Effector CD8-positive, alpha-beta T cell (primary cell): ENCODE data around the gene DSCAM.

Source experiments
- DNase-seq: peaks from one replicate; lab custom pipeline; 2025; lab: John Stamatoyannopoulos, UW

The DSCAM gene

DNA sequence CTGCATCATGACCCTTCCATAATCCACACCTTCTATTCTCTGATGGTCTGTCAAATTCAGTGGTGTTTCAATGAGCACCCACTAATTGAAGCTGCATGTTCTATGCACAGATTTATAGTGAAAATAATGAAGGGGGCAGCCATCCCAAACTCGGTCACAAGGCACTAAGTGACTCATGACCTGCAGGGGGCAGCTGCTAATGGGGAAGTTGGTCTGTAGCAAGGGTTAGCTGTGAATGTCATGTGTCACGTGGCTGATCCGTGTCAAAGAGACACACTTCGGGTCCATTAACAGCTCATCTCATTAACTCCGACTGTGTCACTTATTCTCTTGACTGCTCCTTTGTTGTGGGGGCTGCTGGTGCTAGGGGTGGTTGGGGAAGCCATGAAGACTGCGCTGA, 673.1 kb downstream of the DSCAM start:
- no peak for DNase-seq

DNA sequence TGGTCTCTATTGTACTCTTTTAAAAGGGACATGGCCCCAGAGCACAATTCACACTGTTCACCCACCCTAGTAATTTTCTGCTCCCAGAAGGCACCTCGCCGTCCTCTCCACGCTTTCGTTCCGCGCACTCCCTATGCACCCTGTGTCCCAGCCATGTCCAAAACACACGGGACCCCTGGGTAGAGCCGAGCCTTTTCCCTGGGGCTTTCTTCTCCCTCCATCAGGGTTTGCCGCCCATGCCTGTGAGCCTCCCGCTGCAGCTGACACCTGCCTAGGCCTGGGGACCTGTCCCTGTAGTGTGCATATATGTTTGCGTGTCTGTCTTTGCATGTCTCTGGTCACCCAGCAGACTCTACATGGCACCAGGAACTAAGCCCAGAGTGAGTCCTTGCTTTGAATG, 677.0 kb downstream of the DSCAM start:
- DNase-seq = no peak

GRCh38 chr21:40166291-40166843, 680.6 kb downstream of the DSCAM start:
- no peak for DNase-seq

- DNase-seq = no peak
Observed at GRCh38 chr21:40165773-40166070, 681.2 kb downstream of the DSCAM start.

DNA sequence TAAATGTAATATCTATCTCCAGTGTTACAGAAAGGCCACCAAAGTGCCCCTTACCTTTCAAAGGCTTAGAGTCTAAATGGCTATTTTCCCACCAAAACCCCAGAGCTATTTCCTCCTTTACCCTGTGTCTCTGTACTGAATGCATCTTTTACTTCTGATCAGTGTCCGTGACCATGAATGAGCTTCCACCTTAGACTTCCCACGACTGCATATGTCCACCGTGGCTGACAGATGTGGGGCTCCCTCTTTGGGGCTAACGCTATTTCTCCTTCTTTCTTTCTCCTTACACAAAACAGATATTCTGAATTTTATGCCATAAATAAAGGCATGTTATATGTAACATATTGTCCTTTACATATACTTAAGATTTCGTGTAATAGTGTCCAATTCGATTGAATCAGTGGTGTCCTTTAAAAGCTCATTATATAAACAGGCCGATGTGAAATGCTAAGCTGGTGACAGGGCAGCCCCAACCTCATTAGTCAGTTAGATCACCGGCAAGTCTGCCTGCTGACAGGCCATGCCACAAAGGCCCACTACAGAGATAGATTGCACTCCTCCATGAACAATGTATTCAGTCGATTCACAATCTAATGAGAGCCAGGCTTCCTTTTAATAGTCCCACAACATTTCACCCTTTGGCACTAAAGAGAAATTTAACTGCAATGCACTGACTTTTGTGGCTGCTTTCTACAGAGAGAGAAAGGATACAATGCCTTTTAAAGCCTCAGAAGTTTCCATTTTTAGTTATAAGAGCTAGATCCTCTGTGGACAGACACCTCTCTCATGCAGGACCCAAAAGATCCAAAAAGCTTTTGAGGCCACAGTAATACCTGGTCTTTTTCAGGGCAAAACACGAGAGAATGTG, 681.8 kb downstream of the DSCAM start:
- DNase-seq = no peak

- DNase-seq = no peak
Observed at GRCh38 chr21:40162075-40162474, 684.9 kb downstream of the DSCAM start.

DNA sequence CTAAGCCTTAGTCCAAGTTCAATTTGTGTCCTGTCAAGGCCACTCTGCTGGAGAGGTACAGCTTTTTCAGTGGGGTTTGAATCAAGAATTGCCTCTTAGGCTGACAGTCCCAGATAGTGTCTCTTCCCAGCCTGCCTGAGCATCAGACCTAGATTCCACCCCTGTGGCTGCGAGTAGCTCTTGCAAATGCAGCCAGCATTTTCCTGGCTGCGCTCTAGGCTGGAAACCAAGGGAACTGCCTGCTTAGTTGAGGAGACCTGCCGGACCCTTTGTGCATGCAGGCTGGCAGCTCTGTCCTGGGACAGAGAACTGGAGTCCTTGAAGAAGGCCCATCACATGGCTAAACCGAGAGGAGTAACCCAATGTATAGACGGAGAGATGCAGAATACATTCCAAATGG, 686.0 kb downstream of the DSCAM start:
- no peak for DNase-seq

GRCh38 chr21:40158366-40158765, 688.6 kb downstream of the DSCAM start:
- DNase-seq = no peak

- DNase-seq = no peak
Observed at GRCh38 chr21:40155563-40155962, 691.4 kb downstream of the DSCAM start.

DNA sequence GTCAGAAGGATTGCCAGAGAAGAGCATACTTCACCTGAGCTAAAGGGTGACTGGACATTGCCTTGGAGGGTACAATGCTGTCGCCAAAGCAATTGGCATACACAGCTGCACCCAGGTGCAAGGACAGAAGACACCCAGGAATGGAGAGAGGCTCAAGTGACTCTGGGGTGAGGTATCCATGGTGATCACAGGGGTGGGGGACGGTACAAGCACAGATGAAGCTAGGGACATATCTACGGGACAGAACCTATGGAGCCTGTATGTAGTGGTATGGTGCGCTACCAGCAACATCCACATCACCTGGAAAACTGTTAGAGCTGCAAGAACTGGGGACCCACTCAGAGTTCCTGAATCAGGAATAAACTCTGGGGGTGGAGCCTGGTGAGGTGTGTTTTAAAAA, 693.6 kb downstream of the DSCAM start:
- no peak for DNase-seq

GRCh38 chr21:40152476-40152875, 694.5 kb downstream of the DSCAM start:
- DNase-seq = no peak

DNA sequence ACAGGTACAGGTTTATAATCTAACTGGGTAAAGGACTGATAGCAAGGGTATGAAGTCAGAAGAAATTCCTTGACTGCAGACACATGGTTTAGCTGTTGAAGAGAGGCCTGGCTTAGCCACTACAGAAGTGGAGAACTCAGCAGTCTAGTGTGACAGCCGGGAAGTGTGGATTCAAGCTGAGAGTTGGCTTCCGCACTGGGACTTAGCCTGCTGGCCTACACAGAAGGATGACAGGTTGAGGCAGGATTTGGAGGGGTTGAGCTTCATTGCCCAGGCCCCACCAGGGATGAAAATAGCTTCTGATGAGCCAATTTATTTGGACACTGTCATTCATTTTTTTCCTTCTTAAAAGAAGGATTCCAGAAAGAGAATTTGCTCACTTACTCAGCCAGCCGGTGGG, 695.3 kb downstream of the DSCAM start:
- DNase-seq = no peak

DNA sequence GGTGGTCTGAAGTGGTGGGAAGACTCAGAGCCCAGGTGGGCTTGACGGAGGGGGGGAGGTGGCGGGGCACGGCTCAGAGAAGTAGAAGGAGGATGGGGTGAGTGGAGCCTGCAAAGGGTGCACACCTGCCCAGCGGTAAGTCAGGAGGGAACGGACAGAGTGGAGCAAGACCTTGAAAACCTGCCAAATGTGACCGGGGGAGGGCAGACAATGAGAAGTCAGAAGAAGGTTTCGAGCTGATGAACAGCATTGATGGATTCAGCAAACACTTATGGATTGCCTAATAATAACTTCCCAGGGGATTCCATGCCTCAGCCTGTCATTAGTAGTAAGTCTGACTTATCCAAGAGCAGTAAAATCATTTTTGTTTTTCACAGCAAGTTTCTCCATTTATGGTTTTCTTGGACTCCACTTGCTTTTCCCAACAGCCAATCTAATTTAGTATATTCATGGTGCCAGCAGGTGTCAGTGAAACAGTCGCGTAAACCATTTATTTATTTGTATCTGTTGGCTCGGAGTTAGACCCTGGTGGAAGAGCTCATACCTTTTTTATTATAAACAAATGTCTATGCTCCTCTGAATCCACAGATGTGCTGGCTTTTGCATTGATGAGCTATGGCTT, 700.6 kb downstream of the DSCAM start:
- no peak for DNase-seq

DNA sequence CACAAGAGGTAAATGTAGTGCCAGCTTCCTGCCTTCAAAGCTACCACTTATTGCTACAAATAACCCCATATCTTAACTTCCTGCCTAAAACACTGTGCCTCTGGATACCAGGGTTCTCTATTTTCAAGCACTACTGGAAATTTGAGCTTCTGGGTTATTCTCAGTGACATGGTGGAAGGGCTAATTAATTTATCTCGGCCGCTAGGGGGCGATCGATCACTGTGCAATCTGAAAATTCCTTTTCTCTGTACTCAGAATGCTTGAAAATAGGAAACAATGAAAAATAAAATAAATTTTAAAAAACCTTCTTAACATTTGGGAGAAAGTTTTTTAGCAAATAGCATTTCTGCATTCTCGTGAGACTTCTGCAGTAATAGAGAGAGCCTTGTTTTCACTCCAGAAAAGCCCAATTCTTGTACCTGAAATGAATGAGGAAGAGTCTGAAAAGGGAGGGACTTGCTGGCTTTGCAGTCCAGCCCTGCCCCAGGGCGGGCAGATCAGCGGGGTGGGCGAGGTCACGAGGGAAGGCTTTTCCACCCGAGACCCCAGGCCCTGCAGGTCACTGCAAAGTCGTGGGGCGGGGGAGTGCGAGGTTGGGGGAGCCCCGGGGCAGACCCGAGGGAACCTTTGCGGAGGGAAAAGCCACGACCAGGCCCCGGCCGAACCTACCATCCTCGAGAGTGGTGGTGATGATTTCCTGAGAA, 703.0 kb downstream of the DSCAM start:
- DNase-seq = no peak

- DNase-seq = no peak
Observed at GRCh38 chr21:40141621-40142020, 705.3 kb downstream of the DSCAM start.

DNA sequence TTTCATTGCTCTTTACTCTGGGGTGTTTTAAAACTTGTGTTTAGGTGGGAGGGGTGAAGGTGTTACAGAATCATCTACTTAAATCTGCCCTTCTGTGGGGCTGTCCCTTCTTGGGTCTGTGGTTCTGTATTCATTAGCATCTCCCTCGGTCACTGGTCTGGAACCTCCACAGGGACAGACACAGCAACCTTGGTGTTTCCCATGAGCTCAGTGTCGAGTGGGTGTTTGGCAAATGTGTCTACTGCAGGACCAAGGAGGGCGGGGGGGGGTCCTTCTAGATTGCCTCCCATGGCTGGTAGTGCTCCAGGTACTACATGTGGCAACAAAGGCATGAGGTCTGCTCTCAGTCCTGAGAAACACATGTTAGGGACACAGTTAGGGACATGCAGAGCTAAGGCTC, 706.3 kb downstream of the DSCAM start:
- no peak for DNase-seq

- no peak for DNase-seq
Observed at GRCh38 chr21:40139636-40140035, 707.3 kb downstream of the DSCAM start.

GRCh38 chr21:40136571-40136970, 710.4 kb downstream of the DSCAM start:
- DNase-seq = no peak

GRCh38 chr21:40134731-40135492, 712.0 kb downstream of the DSCAM start:
- DNase-seq = no peak

GRCh38 chr21:40130476-40130875, 716.5 kb downstream of the DSCAM start:
- no peak for DNase-seq

- DNase-seq = no peak
Observed at GRCh38 chr21:40129809-40130208, 717.1 kb downstream of the DSCAM start.

GRCh38 chr21:40128891-40129290, 718.1 kb downstream of the DSCAM start:
- no peak for DNase-seq
